Ectodermal cell (in vitro differentiated cells): Measurements from ENCODE around the gene LTBP1.

Experiments
- H3K27ac ChIP-seq: 2 replicates; pipeline ENCODE4 v1.7.0; 2013; ENCODE audit warnings: mild to moderate bottlenecking, low read depth, low read length; ENCODE audit not compliant: insufficient read depth, poor library complexity, severe bottlenecking
- H3K27me3 ChIP-seq: 2 replicates; pipeline ENCODE4 v1.7.0; 2013; ENCODE audit warnings: mild to moderate bottlenecking, low read length; ENCODE audit not compliant: insufficient read depth, control insufficient read depth, poor library complexity, severe bottlenecking
- H3K36me3 ChIP-seq: one replicate; pipeline ENCODE4 v1.7.0; 2013; ENCODE audit warnings: low read length; ENCODE audit not compliant: control insufficient read depth, insufficient read depth
- H3K4me1 ChIP-seq: one replicate; pipeline ENCODE4 v1.7.0; 2013; ENCODE audit warnings: low read length; ENCODE audit not compliant: control insufficient read depth, insufficient read depth
- H3K4me3 ChIP-seq: 2 replicates; pipeline ENCODE4 v1.7.0; 2013; ENCODE audit warnings: low read depth, low read length, control low read depth; ENCODE audit not compliant: insufficient read depth
- H3K9me3 ChIP-seq: 2 replicates; pipeline ENCODE4 v1.7.0; 2013; ENCODE audit warnings: mild to moderate bottlenecking, low read length, moderate library complexity; ENCODE audit not compliant: control insufficient read depth
- WGBS, 2 experiments: methylation state at CpG; one replicate each; pipeline ENCODE4 v1.1.7; 2013; ENCODE audit warnings: missing lambda C conversion rate in 2 of 2; 5-methylcytosine and 5-hydroxymethylcytosine counted together

LTBP1 gene

DNA sequence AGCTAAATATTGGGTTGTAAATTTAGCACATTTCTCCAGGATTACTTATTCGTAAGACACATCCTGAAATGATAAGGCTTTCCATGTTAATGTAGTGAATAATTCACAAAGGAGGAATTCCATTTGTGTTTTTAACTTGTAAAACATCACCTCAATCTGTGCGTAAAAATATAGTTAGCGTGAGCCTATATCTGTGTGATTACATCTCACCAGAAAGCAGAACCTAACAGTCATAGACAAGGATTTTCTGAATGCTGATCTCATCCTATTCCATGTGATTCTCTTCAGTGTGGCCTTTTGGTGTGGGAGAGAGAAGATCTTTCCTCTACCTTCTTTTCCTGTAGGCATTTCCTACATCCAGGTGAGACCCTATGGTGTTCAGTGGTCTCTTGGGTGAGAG is 266.5 kb downstream of the LTBP1 start:
- 85 to 98% methylated on average over 3 of the region's 3 CpGs for WGBS, 2 experiments
- H3K27me3 ChIP-seq, result no peaks in the 10 kb centered on the region
- no peaks in the 10 kb centered on the region for H3K4me1 ChIP-seq
- H3K36me3 ChIP-seq, result no peaks in the 10 kb centered on the region
- H3K9me3 ChIP-seq, result no peaks in the 10 kb centered on the region
- H3K27ac ChIP-seq, result no peak overlapping the region
- H3K4me3 ChIP-seq, result no peak overlapping the region

DNA sequence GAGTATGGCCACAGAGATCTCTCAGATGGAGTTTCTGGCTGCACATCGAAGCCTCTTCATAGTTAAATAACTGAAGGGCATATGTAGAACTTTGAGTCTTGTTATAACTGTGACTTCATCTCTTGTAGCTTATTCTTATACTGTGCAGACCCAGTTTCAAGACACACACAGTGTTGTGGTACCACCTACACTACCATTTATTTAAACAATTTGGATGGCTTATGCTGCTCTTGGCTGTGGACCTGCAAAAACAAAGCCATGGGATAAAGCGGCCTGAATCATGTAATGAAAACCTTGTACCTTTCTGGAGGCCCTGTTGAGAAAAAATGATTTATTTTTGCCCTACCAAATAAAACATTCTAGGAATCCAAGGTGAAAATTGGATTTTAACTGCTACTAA is 266.9 kb downstream of the LTBP1 start:
- no peaks in the 10 kb centered on the region for H3K9me3 ChIP-seq
- no peaks in the 10 kb centered on the region for H3K27me3 ChIP-seq
- H3K4me3 ChIP-seq, result no peak overlapping the region
- H3K4me1 ChIP-seq, result no peaks in the 10 kb centered on the region
- no peak overlapping the region for H3K27ac ChIP-seq
- 90 to 96% methylated on average over 2 of the region's 2 CpGs for WGBS, 2 experiments
- H3K36me3 ChIP-seq, result no peaks in the 10 kb centered on the region

DNA sequence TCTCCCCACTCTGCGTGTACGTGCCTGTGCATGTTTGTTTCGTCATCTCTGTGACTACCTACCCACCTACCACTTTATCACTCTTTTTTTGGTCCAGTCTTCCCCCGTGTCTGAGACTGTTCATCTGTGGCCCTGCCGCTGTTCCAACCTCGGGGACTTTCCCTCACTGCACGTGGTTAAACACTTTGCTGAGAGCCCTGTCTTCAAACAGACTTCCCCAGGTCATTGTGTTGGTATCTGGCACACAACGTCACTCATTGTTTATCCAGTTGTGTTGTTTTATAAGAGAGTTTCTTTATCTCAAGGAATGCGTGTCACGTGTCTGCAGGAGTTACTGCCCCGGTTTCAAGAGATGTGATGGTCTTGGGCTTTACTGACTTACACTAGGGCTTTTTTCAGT is 267.7 kb downstream of the LTBP1 start:
- Histone ChIP-seq H3K9me3 (no peaks in the 10 kb centered on the region), H3K4me1 (no peaks in the 10 kb centered on the region), H3K36me3 (no peaks in the 10 kb centered on the region), H3K27ac (no peak overlapping the region), H3K27me3 (no peaks in the 10 kb centered on the region), H3K4me3 (no peak overlapping the region)
- 89 to 92% methylated on average over 11 of the region's 11 CpGs for WGBS, 2 experiments

DNA sequence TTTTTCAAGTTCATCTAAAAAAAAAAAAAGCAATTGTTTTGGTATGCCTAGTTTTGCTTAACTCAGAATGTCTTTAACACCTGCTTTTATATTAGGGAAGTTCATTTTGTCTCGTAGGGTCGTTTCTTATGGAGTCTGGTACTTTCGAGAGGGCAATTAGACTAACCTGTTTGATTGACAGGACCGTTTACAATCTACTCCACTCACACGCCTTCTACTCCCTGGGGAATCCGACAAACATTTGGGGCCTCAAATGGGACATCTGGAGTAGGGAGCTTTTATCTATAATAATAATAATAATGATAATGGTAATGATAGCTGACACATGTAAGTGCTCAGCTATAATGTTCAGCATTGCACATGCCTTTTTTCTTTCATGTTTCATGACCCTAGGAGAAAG is 268.1 kb downstream of the LTBP1 start:
- Histone ChIP-seq H3K4me3 (no peak overlapping the region), H3K27me3 (no peaks in the 10 kb centered on the region), H3K4me1 (no peaks in the 10 kb centered on the region), H3K36me3 (no peaks in the 10 kb centered on the region), H3K9me3 (no peaks in the 10 kb centered on the region), H3K27ac (no peak overlapping the region)
- WGBS, 2 experiments, result 85 to 89% methylated on average over 4 to 6 of the region's 6 CpGs

DNA sequence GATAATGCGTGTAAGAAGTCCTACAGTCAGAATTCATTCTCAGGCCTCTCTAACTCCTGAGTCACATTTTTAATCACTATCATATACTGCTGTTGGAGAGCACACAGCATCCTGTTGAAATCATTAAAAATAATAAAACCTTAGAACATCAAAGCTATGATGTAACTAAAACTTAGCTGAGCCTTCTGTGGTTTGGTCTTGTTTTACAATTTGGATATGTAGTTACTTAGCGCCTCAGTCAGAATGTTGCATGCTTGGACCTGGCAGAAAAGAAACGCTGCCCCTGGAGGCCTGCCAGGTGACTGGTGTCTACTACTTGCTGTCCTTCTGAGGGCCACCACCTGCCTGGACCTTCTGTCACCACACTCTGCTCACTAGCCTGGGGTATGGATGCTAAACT is 268.5 kb downstream of the LTBP1 start:
- no peak overlapping the region for H3K27ac ChIP-seq
- no peak overlapping the region for H3K4me3 ChIP-seq
- no peaks in the 10 kb centered on the region for H3K4me1 ChIP-seq
- no peaks in the 10 kb centered on the region for H3K27me3 ChIP-seq
- no peaks in the 10 kb centered on the region for H3K9me3 ChIP-seq
- 91% methylated on average over 3 of the region's 3 CpGs for WGBS, 2 experiments
- H3K36me3 ChIP-seq, result no peaks in the 10 kb centered on the region

DNA sequence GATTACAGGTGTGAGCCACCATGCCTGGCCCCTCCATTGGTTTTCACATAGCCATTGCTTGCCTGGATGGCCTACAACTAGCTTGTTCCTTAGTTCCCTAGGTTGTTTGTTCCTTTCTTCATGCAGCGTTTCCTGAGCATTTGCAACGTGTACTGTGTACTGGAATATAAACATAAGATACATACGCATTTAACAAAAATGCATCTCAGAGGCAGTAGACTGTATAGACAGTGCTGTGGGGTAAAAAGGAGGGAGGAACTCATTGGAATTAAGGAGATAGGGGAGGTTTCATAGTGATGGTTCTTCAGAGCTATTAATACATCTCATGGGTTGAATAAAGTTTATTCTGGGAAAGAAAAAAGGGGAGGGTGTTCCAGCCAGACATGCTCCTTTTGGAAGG is 269.2 kb downstream of the LTBP1 start:
- no peak overlapping the region for H3K4me3 ChIP-seq
- WGBS, 2 experiments, result 83 to 100% methylated on average over 1 to 2 of the region's 3 CpGs
- H3K36me3 ChIP-seq, result no peaks in the 10 kb centered on the region
- H3K27ac ChIP-seq, result no peak overlapping the region
- H3K27me3 ChIP-seq, result no peaks in the 10 kb centered on the region
- no peaks in the 10 kb centered on the region for H3K4me1 ChIP-seq
- no peaks in the 10 kb centered on the region for H3K9me3 ChIP-seq

DNA sequence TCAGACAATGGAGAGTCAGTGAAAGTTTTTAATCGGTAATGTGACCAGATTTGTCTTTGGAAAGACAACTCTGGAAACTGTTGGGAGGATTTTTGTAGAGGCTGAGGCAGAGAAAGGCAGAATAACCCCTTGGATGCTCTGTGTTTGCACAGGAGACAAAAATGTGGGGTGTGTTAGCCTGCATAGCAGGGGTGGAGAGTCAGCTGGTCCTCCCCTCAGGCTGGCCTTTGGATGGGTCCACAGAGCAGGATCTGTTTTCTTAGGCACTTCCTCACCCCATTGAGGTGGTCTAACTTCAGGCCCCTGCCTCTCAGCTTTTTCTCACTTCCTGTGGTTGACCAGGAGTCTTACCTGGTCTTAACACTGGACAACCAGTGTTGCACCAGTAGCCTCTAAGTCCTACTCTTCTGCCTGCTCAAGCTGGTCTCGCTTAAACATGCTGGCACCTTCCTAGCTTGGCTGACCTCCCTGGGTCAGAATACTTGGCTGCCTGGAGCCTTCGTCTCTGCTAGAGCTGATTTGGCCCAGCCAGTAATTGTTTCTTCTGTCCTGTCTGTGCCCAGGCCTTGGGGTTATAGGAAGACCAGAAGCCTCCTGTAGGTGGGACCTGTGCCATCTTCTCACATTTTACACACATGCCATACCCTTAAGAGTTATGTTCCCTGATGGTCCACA is 269.9 kb downstream of the LTBP1 start:
- Histone ChIP-seq H3K9me3 (no peaks in the 10 kb centered on the region), H3K27me3 (no peaks in the 10 kb centered on the region), H3K4me3 (no peak overlapping the region), H3K36me3 (no peaks in the 10 kb centered on the region), H3K4me1 (no peaks in the 10 kb centered on the region), H3K27ac (no peak overlapping the region)
- WGBS, 2 experiments, result 89 to 96% methylated on average over 3 of the region's 3 CpGs

DNA sequence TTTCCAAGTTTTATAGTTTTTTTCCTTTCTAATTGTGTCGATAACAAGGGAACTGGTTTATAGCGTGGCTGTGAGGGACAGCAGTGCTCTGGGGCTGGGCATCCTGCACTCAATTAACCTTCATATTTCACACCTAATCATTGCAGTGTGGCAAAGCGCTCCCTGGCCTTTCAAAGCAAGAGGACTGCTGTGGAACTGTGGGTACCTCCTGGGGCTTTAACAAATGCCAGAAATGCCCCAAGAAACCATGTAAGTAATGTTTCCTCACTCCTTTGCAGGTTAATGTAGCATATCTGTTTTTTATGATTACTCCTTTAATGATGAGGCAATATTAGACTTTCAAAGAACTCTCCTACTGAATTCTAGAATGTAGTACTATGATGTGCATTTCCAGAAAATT is 270.7 kb downstream of the LTBP1 start:
- Histone ChIP-seq H3K36me3 (no peaks in the 10 kb centered on the region), H3K4me3 (no peak overlapping the region), H3K4me1 (no peaks in the 10 kb centered on the region), H3K9me3 (no peaks in the 10 kb centered on the region), H3K27ac (no peak overlapping the region), H3K27me3 (no peaks in the 10 kb centered on the region)
- 91 to 98% methylated on average over 3 of the region's 3 CpGs for WGBS, 2 experiments

DNA sequence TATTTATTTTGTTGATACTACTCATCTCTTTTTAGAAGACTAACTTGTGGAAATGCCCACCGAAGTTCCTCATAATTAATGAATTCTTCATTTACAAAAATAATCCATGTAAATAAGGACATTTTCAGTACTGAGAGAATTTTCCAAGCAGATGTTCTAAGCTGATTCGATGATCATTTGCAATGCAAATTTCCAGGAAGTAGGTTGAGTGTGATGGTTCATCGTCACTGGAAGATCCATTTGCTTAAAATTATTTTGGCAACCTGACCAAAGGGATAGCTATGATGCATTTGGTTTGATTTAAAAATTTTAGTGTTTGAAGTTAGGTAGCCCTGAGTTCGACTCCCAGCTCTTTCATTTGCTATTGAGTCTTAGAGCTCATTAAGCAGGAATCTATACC is 272.4 kb downstream of the LTBP1 start:
- H3K9me3 ChIP-seq, result no peaks in the 10 kb centered on the region

DNA sequence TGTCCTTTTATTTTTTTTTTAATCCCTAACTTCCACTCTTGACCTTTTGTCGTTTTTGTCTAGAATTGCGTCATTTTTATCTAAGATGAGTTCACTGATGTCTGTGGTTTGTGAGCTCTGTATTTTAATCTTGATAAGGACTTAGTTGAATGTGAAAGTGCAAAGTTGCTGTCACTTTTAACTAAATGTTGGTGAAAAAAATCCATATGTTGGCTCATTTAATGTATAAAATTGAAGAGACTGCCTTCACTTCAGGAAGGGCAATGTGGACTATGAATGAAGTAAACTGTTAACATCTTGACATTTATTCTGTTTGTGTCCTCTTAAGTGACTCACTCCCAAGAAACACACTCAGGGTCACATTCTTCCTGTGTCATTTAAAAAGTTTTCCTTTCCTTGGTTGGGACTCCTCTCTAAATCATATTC is 273.1 kb downstream of the LTBP1 start:
- H3K4me3 ChIP-seq, result no peak overlapping the region
- H3K27me3 ChIP-seq, result no peaks in the 10 kb centered on the region
- H3K36me3 ChIP-seq, result no peaks in the 10 kb centered on the region
- no peaks in the 10 kb centered on the region for H3K9me3 ChIP-seq
- WGBS, 2 experiments, result 98 to 100% methylated on average over 2 of the region's 2 CpGs
- no peaks in the 10 kb centered on the region for H3K4me1 ChIP-seq
- no peak overlapping the region for H3K27ac ChIP-seq

More for the DNA sequence above, 272.4 kb downstream of the LTBP1 start:
- H3K4me3 ChIP-seq, result no peak overlapping the region
- H3K27me3 ChIP-seq, result no peaks in the 10 kb centered on the region
- H3K36me3 ChIP-seq, result no peaks in the 10 kb centered on the region
- 80 to 94% methylated on average over 3 to 4 of the region's 4 CpGs for WGBS, 2 experiments
- no peak overlapping the region for H3K27ac ChIP-seq
- no peaks in the 10 kb centered on the region for H3K4me1 ChIP-seq

DNA sequence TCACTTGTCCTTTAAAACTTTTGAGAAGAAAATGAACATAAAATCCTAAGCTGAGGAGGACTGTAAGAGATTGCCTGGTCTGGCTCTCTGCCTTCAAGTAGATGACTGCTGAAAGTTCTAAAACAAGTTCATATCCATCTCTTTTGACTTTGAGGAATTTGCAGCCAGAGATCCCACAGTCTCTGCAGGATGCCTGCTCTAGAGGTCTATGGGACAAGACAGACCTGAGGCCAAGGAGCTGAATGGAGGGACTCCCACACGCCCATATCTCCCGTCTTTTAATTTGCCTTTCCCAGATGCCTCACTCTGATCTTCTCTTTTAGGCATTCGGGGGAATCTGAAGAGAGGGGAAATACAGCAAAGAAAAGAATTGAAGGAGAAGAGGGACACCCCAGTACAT is 273.8 kb downstream of the LTBP1 start:
- Histone ChIP-seq H3K27me3 (no peaks in the 10 kb centered on the region), H3K27ac (no peak overlapping the region), H3K36me3 (no peaks in the 10 kb centered on the region), H3K4me1 (no peaks in the 10 kb centered on the region), H3K9me3 (no peaks in the 10 kb centered on the region), H3K4me3 (no peak overlapping the region)
- 83 to 85% methylated on average over 3 of the region's 3 CpGs for WGBS, 2 experiments
